Psoas muscle (tissue), 8 donors: ENCODE results near the gene KRTCAP2. TPM values are rescaled to one million over a fixed set of nuclear protein-coding genes. Genes with fewer than 3 reads are reported as not detected.

Source experiments
- ATAC-seq, 4 donors: fragments of 200-7000 bp; cut with Tn5 transposase; one replicate each; pipeline ENCODE4 v1.9.1; 2020; ENCODE audit warnings: moderate library complexity in 3 of 4, mild to moderate bottlenecking in 2 of 4
- DNase-seq, 2 donors: peaks; one replicate each; pipeline ENCODE4 v3.0.0-alpha.2; 2020
- H3K27ac ChIP-seq: fragments of 200-600 bp; one replicate; pipeline ENCODE4 v1.8.0; 2022
- H3K27me3 ChIP-seq, 3 donors: fragments of 200-600 bp in 1 of 3; one replicate each; pipeline versions ENCODE4 v1.6.1 to v1.8.0; 2013 to 2022; ENCODE audit warnings: low read length in 2 of 3, mild to moderate bottlenecking in 2 of 3, moderate library complexity in 1 of 3; ENCODE audit not compliant: insufficient read depth in 3 of 3
- H3K36me3 ChIP-seq, 2 donors: fragments of 200-600 bp in 1 of 2; one replicate each; pipeline versions ENCODE4 v1.6.1 to v1.8.0; 2013 to 2022; ENCODE audit warnings: low read depth in 1 of 2, mild to moderate bottlenecking in 1 of 2, moderate library complexity in 1 of 2; ENCODE audit not compliant: insufficient read depth in 1 of 2
- H3K4me1 ChIP-seq: fragments of 200-600 bp; one replicate; pipeline ENCODE4 v1.8.0; 2022
- H3K4me3 ChIP-seq: fragments of 200-600 bp; one replicate; pipeline ENCODE4 v1.8.0; 2022; ENCODE audit warnings: mild to moderate bottlenecking
- H3K9me3 ChIP-seq: fragments of 200-600 bp; one replicate; pipeline ENCODE4 v1.8.0; 2022
- CTCF ChIP-seq: fragments of 200-600 bp; IDR thresholded peaks from one replicate; pipeline ENCODE4 v1.8.0; 2022; ENCODE audit warnings: antibody characterized with exemption
- WGBS, 3 donors: extraction: QIAGEN DNeasy Blood & Tissue Kit; methylation state at CpG; one replicate each; pipeline versions ENCODE4 v1.1.6 to v1.1.7; 2013; 5-methylcytosine and 5-hydroxymethylcytosine counted together
- intact Hi-C, 2 donors: fragments of 100-400 bp; cut with DNase I; formaldehyde crosslinking; loops; one replicate each; pipeline versions ENCODE4 v1.11.0 to v1.14.2; 2022
- polyA plus RNA-seq, 3 donors: library from polyadenylated mRNA; stranded (reverse); fragments of 200-250 nt; gene quantifications; one replicate each; pipeline ENCODE4 v1.2.3, GENCODE V29; 2013
- total RNA-seq, 4 donors: library from RNA; stranded (reverse); fragmentation: NEBNext Ultra II Directional in 2 of 4; extraction: Animal tissue kit (Norgen Biotek cat#: 25700) in 2 of 4; gene quantifications; one replicate each; pipeline versions ENCODE4 v1.2.1 to v1.2.4, GENCODE V29; 2021 to 2023
- donor health status: healthy with polysubstance abuse.
- donor health status: DM: no; HTN: no; CAD: no; lungs with moderate emphysema.
- donor health status: Bipolar disorder and iron deficiency.
- donor health status: healthy.
- donor health status: DM: yes; HTN: yes; CAD: no.
- donor health status: DM: no; HTN: no; CAD: no.
- donor health status: DM: no; HTN: no; CAD: no.
- donor health status: DM: yes; HTN: yes; CAD: no.

The KRTCAP2 gene
- total and polyA plus RNA-seq, 7 donors = 115 to 171 (median 137) TPM

- H3K4me1 ChIP-seq = peaks cover 24% of the 10 kb centered on the region
Observed at GRCh38 chr1:155127967-155128754, 44.9 kb downstream of the KRTCAP2 start.

GRCh38 chr1:155127105-155127966 lies 45.8 kb downstream of the KRTCAP2 start, which contains the start of gene EFNA1:
TSS of gene EFNA1 (plus strand) at chr1:155127876. CDS start at chr1:155127978, 102 bp downstream.
- H3K4me3 ChIP-seq = peak within 1 kb of the TSS; percentile 74
- DNase-seq = peak; percentile 70 to 77
- WGBS, 3 donors = 1% methylated on average over 55 to 76 of the region's 76 CpGs
- H3K27ac ChIP-seq = peak within 1 kb of the TSS; percentile 72
- peak; percentile 46 to 64 (median 51) for ATAC-seq
- intact Hi-C loops = loop anchor here (5.0 kb wide), 2 partner anchors 35 to 40 kb away; no protein-coding TSS in a partner anchor
- peaks cover 24% of the 10 kb centered on the region for H3K4me1 ChIP-seq
- H3K36me3 ChIP-seq = peaks cover 0 to 14% of the 10 kb centered on the region in 2 donors
- peaks cover 0 to 31% (median 0%) of the 10 kb centered on the region in 3 donors for H3K27me3 ChIP-seq
- no peak for TF ChIP-seq CTCF
- no peaks in the 10 kb centered on the region for H3K9me3 ChIP-seq

More at GRCh38 chr1:155127967-155128754, 44.9 kb downstream of the KRTCAP2 start:
- Histone ChIP-seq H3K27me3 (peaks cover 0 to 31% (median 0%) of the 10 kb centered on the region in 3 donors), H3K27ac (peak overlapping the region; percentile 72), H3K36me3 (peaks cover 0 to 22% of the 10 kb centered on the region in 2 donors), H3K9me3 (no peaks in the 10 kb centered on the region), H3K4me3 (peak overlapping the region; percentile 74)
- no peak for TF ChIP-seq CTCF
- no peak for DNase-seq
- ATAC-seq = no peak
- 5 to 7% (median 7%) methylated on average over 17 of the region's 17 CpGs for WGBS, 3 donors
- intact Hi-C loops = loop anchor here (5.0 kb wide), 2 partner anchors 36 to 39 kb away; no protein-coding TSS in a partner anchor

GRCh38 chr1:155126556-155127104 lies 46.5 kb downstream of the KRTCAP2 start:
- Histone ChIP-seq H3K27ac (peak overlapping the region; percentile 72), H3K4me1 (peaks cover 24% of the 10 kb centered on the region), H3K9me3 (no peaks in the 10 kb centered on the region), H3K4me3 (peak overlapping the region; percentile 74), H3K27me3 (peaks cover 0 to 31% (median 0%) of the 10 kb centered on the region in 3 donors), H3K36me3 (peaks cover 0 to 7% of the 10 kb centered on the region in 2 donors)
- WGBS, 3 donors = 2 to 9% (median 2%) methylated on average over 31 to 32 of the region's 32 CpGs
- intact Hi-C loops = loop anchor here (5.0 kb wide), 2 partner anchors 34 to 41 kb away; no protein-coding TSS in a partner anchor
- ATAC-seq (peak in 3 of 4 donors; percentile 2 to 9 (median 4)), DNase-seq (peak in 1 of 2 donors; percentile 56)
- TF ChIP-seq CTCF = no peak

GRCh38 chr1:155125946-155126555 lies 47.1 kb downstream of the KRTCAP2 start:
- Histone ChIP-seq H3K27me3 (peaks cover 0 to 31% (median 0%) of the 10 kb centered on the region in 3 donors), H3K4me1 (peaks cover 19% of the 10 kb centered on the region), H3K9me3 (no peaks in the 10 kb centered on the region), H3K27ac (peak overlapping the region; percentile 23), H3K36me3 (peaks cover 0 to 1% of the 10 kb centered on the region in 2 donors), H3K4me3 (peak overlapping the region; percentile 74)
- peak in 3 of 4 donors; percentile 26 to 49 (median 33) for ATAC-seq
- WGBS, 3 donors = 18 to 29% (median 22%) methylated on average over 46 to 53 of the region's 53 CpGs
- intact Hi-C loops = loop anchor here (5.0 kb wide), 2 partner anchors 34 to 41 kb away; no protein-coding TSS in a partner anchor
- DNase-seq = peak; percentile 65 to 71
- TF ChIP-seq CTCF = no peak
